Colonic mucosa (tissue), 4 donors: Measurements from ENCODE around the gene CABP1. TPM values are rescaled to one million over a fixed set of nuclear protein-coding genes. Genes with fewer than 3 reads are reported as not detected.
A peak's percentile ranks its signal among the peaks of the same experiment; 100 is the strongest.

ENCODE experiments used
- DNase-seq: peaks from one replicate; pipeline ENCODE4 v3.0.0-alpha.2; 2020
- H3K27ac ChIP-seq: fragments of 200-600 bp; one replicate; pipeline ENCODE4 v1.8.0; 2021
- H3K27me3 ChIP-seq: fragments of 200-600 bp; one replicate; pipeline ENCODE4 v1.8.0; 2021
- H3K36me3 ChIP-seq: fragments of 200-600 bp; one replicate; pipeline ENCODE4 v1.8.0; 2021
- H3K4me1 ChIP-seq: fragments of 200-600 bp; one replicate; pipeline ENCODE4 v1.8.0; 2021; ENCODE audit warnings: mild to moderate bottlenecking
- H3K4me3 ChIP-seq: fragments of 200-600 bp; one replicate; pipeline ENCODE4 v1.8.0; 2021
- H3K9ac ChIP-seq, 2 donors: one replicate each; pipeline ENCODE4 v1.7.0; 2013; ENCODE audit warnings: control low read depth in 2 of 2, low read depth in 2 of 2, low read length in 2 of 2
- H3K9me3 ChIP-seq: fragments of 200-600 bp; one replicate; pipeline ENCODE4 v1.8.0; 2021
- intact Hi-C: fragments of 100-400 bp; cut with DNase I; formaldehyde crosslinking; loops from one replicate; pipeline ENCODE4 v1.14.1; 2022
- total RNA-seq, 2 donors: library from RNA; stranded (reverse); fragmentation: NEBNext Ultra II Directional in 1 of 2; extraction: Animal tissue kit (Norgen Biotek cat#: 25700) in 1 of 2; gene quantifications; one replicate each; pipeline ENCODE4 v1.2.1, GENCODE V29; 2021
- TF ChIP-seq, protein P1 (sequence below): fragments of 200-600 bp; IDR thresholded peaks from one replicate; pipeline ENCODE4 v1.8.0; 2022; ENCODE audit warnings: antibody characterized with exemption, mild to moderate bottlenecking
- donor health status: healthy.
- donor health status: DM: no; HTN: no; CAD: no.
- donor health status: DM: no; HTN: no; CAD: no.

Gene CABP1
- total RNA-seq: under 1 TPM; 0.77 to 0.79 TPM

DNA sequence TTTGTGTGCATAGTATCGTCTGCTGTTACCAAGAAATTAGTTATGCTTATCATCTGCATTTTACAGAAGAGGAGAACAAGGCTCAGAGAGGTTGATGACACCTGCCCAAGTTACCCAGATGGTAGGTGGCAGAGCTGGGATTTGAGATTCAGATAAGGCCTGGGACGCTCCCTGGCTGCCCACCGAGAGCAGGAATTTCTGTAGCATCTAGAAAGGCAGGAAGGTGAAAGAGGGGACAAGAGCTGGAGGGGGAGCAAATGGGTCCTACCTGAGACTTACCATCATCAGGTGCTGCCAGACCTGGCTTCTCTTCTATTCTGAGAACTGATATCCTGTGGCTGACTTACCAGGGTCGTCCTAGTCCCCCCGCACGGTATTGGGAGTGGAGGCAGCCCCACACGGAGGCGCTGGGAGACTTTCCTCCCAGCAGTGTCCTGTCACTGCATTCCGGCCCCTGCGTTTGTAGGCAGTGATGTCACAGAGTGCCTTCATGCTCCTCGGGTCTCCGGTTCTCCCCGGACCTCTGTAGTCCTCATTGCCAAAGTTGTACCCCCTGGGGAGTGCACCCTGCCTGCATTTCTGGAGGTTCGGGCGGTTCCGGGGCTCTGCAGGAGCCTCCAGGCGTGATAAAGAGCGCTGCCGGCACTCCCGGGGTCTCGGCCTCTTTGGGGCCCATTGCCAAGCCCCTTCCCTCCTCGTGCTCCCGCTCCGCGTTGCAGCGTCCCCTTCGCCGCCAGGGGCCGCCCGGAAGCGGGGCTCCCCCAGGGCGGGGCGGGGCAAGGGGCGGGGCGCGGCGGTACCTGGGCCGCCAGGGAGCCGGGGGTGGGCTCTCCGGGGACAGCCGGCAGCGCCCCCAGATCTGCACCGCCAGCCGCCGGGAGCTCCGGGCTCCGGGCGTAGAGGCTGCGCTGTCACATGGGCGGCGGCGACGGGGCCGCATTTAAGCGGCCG, at the start of gene CABP1:
Gene CABP1, plus strand, starts transcription at position 856 of the 951 bp plus-strand sequence. Its CDS starts 60 bp downstream, at position 916.
- peak; percentile 64 for DNase-seq
- Histone ChIP-seq H3K36me3 (no peaks in the 10 kb centered on the region), H3K9ac (peak within 1 kb of the TSS in 1 of 2 donors; percentile 24), H3K27me3 (peaks cover 40% of the 10 kb centered on the region), H3K27ac (no peak within 1 kb of the TSS), H3K9me3 (no peaks in the 10 kb centered on the region), H3K4me1 (peaks cover 3% of the 10 kb centered on the region), H3K4me3 (peak within 1 kb of the TSS; percentile 47)
- TF ChIP-seq, protein P1, sequence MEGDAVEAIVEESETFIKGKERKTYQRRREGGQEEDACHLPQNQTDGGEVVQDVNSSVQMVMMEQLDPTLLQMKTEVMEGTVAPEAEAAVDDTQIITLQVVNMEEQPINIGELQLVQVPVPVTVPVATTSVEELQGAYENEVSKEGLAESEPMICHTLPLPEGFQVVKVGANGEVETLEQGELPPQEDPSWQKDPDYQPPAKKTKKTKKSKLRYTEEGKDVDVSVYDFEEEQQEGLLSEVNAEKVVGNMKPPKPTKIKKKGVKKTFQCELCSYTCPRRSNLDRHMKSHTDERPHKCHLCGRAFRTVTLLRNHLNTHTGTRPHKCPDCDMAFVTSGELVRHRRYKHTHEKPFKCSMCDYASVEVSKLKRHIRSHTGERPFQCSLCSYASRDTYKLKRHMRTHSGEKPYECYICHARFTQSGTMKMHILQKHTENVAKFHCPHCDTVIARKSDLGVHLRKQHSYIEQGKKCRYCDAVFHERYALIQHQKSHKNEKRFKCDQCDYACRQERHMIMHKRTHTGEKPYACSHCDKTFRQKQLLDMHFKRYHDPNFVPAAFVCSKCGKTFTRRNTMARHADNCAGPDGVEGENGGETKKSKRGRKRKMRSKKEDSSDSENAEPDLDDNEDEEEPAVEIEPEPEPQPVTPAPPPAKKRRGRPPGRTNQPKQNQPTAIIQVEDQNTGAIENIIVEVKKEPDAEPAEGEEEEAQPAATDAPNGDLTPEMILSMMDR: no peak
- intact Hi-C loops: loop anchor here (10.0 kb wide), 2 partner anchors 325 to 365 kb away; no protein-coding TSS in a partner anchor

DNA sequence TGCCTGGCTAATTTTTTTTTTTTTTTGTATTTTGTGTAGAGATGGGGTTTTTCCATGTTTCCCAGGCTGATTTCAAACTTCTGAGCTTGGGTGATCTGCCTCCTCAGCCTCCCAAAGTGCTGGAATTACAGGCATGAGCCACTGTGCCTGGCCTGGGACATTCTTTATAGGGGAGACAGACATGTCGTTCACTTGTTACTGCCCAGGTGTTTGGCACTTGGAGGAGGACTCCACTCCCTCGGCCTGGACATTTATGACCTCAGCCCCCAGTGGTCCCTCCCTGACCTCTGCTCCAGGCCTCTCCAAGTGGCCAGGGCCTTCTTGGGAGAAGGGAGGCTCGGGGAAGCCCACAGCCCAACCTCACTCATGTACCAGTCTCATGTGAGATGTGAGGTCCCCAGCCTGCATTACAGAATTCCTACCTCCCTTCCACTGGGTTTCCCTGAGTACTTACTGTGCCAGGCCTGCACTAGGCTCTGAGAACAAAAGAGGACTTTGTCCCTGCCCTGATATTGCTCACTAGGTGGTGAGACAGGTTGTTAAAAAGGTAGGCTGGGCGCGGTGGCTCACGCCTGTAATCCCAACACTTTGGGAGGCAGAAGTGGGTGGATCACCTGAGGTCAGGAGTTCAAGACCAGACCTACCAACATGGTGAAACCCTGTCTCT, 49.6 kb upstream of the CABP1 start:
- no peak overlapping the region for H3K9ac ChIP-seq
- peak overlapping the region; percentile 87 for H3K27ac ChIP-seq
- intact Hi-C loops: loop anchor here (10.0 kb wide), 1 partner anchor 514 kb away; no protein-coding TSS in a partner anchor
- H3K27me3 ChIP-seq: no peaks in the 10 kb centered on the region
- H3K4me3 ChIP-seq: no peak overlapping the region
- TF ChIP-seq, protein P1: no peak
- H3K36me3 ChIP-seq: no peaks in the 10 kb centered on the region
- H3K4me1 ChIP-seq: no peaks in the 10 kb centered on the region
- peak; percentile 80 for DNase-seq
- no peaks in the 10 kb centered on the region for H3K9me3 ChIP-seq

DNA sequence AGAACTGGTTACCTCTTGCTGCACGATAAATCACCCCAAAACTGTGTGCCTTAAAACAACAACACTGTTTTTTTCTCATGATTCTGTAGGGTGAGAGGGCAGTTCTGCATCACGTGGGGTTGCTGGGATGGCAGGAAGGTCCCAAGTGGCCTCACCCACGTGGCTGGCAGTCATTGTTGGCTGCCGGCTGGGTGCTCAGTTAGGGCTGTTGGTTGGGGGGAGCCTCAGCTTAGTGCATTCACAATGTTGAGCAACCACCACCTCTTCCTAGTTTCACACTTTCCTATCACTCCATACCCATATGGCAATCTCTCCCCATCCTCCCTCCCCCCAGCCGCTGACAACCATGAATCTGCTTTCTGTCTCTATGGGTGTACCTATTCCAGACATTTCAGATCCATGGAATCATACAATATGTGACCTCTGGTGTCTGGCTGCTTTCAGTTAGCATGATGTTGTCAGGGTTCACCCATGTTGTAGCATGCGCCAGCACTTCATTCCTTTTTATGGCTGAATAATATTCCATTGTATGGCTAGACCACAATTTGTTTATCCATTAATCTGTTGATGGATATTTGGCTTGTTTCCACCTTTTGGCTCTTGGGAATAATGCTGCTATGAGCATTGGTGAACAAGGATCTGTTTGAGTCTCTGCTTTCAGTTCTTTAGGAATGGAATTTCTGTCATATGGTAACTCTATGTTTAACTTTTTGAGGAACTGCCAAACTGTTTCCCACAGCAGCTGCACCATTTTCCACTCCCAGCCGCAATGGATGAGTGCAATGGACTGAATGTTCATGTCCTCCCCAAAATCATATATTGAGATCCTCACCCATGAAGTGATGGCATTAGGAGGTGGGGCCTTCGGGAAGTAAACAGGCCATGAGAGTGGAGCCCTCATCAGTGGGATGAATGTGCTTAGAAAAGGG, 48.0 kb upstream of the CABP1 start:
- no peaks in the 10 kb centered on the region for H3K27me3 ChIP-seq
- TF ChIP-seq, protein P1: no peak
- no peak overlapping the region for H3K4me3 ChIP-seq
- no peak for DNase-seq
- H3K9ac ChIP-seq: no peak overlapping the region
- H3K27ac ChIP-seq: no peak overlapping the region
- H3K9me3 ChIP-seq: no peaks in the 10 kb centered on the region
- no peaks in the 10 kb centered on the region for H3K4me1 ChIP-seq
- intact Hi-C loops: loop anchor here (10.0 kb wide), 1 partner anchor 512 kb away; no protein-coding TSS in a partner anchor
- H3K36me3 ChIP-seq: no peaks in the 10 kb centered on the region

DNA sequence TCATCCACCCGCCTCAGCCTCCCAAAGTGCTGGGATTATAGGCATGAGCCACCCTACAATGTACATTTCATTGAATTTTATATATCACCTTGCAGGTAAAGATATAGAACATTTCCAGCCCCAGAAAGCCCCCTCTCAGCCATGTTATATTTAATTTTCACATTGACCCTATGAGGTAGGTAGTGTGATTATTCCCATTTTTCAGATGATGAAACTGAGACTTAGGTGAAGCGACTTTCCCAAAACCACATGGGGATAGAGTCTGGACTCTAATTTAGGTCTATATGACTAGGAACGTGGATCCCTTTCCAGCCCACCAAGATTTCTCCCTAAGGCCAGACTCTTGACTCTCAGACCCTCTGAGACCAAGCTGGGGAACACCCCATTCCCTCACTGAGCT, 43.5 kb upstream of the CABP1 start:
- Histone ChIP-seq H3K4me3 (no peak overlapping the region), H3K27ac (no peak overlapping the region), H3K9me3 (no peaks in the 10 kb centered on the region), H3K27me3 (no peaks in the 10 kb centered on the region), H3K9ac (no peak overlapping the region), H3K4me1 (no peaks in the 10 kb centered on the region), H3K36me3 (no peaks in the 10 kb centered on the region)
- intact Hi-C loops: loop anchor here (10.0 kb wide), 1 partner anchor 508 kb away; no protein-coding TSS in a partner anchor
- TF ChIP-seq, protein P1: no peak
- DNase-seq: no peak
